ENCODE results near the gene RAB13.

The RAB13 gene

GRCh38 chr1:153933430-153933829 lies 52.7 kb downstream of the RAB13 start:
- DNase-seq (ENCODE audit: low spot score), result no peak

GRCh38 chr1:153932156-153933131 lies 53.7 kb downstream of the RAB13 start:
- no peak for DNase-seq (ENCODE audit: low spot score)
